Dedifferentiated amniotic fluid mesenchymal stem cell (primary cell): Measurements from ENCODE around the gene CYP2W1.
"Not testable (repeated sequence)": the region's sequence is repeated elsewhere in the genome, so short reads cannot be mapped to it uniquely, and the experiment has no call there.

Source experiments
- DNase-seq: peaks from one replicate; pipeline ENCODE4 v3.0.0-alpha.2; 2016; ENCODE audit errors: extremely low spot score

CYP2W1 gene

DNA sequence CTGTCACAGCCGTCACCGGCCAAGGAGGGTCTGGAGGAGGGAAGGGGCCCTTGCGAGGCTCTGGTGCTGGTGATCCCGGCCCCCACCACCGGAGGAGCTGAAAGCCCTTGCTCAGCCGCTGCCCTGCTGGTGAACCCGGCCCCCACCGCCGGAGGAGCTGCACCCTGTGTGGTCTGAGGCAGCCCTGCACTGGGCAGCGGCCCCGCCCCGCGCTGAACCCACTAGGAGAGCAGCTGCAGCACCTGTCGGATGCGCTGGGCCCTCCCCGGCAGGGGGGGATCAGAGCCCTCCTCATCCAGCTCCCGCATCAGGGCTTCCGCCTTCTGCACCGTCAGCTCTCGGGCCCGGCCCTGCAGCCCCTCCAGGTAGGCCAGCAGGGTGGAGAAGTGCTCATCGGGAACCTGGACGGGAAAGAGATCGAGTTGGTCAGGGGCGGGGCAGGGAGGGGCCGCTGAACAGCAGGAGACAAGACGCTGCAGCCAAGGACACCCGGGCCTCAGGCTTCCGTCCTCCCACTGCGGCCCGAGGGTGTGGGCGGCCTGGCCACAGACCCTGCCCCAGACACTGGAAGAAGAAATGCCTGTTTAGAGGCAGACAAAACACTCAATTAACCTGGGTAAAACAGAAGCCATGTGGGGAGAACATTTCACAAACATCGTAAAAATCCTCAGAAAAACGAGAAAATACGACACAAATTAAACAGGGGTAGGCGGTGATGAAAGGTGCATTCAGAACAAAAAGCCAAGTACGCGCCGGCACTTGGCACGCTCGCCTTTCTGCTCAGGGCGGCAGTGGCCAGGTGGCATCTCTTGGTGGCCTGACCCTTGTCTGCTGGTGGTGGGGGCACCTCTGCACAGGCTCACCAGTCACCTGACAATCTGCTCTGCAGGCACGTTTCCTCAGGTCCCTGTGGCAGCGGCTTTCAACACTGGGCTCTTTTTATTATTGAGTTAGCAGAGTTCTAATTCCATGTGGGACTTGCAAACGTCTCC lies 14.7 kb downstream of the CYP2W1 start:
- no peak for DNase-seq

DNA sequence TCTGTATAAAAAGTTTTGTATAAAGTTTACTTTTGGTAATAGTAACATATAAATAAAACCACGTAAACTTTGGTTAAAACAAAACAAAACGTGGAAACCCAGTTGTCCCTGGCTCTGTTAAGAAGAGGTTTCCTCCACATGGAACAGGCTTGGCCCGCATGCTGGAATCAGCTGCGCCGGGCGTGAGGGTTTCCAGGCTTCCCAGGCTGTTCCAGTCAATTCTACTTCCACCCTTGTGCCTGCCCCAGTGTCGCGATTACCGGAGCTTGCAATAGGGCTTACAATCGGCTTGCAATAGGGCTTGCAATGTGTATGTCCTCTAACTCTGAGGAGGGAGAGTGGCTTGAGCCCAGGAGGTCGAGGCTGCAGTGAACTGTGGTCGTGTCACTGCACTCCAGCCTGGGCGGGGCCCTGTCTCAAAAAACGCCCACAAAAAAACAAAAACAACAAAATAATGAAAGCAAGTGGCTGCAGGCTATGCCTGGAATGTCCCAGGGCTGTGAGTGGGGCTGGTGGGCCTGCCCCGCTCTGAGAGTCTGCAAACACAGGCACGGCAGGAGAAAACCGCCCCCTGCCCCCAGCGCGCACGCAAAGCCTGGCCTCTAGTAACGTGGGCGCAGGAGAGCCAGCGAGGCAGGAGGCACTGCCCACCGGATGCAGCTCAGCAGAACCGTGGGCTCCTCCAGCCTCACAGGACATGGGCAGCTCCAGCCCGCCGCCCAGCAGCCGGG lies 16.3 kb downstream of the CYP2W1 start:
- DNase-seq, result no peak

DNA sequence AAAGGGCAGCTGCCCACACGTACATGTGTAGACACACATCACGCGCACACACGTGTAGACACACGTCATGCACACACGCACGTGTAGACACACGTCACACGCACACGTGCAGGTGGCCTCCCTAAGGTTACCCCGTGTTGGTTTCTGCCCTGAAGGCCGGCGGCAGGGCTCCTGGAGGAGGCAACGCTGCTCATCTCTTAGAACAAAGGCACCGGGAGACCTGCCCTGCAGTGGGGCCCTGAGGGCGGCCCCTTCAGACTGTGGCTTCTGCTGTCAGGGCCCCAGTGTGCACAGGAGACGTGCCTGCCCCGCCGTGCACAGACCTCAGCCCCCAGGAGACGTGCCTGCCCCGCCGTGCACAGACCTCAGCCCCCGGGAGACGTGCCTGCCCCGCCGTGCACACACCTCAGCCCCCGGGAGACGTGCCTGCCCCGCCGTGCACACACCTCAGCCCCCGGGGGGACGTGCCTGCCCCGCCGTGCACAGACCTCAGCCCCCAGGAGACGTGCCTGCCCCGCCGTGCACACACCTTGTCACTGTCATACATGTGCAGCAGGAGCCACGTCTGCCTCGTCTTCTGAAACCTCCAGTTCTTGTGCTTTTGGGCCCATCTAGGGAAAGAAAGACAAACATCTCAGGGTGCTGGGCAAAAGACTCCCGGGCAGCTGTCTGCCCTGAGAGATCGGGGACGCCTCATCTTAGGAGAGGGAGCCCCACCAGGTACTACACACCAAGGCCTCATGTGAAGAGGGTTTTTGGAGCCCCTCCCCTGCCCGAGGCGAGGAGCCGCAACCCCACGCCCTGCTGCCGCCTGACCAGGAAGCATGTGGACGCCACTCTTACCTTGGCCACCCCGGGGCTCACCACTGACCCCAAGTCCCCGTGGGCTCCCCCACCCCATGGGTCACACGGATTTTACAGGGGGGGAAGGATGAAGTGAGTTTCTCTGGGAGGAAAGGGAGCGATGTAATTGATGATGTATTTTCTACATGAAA lies 17.3 kb downstream of the CYP2W1 start:
- DNase-seq, result no peak

DNA sequence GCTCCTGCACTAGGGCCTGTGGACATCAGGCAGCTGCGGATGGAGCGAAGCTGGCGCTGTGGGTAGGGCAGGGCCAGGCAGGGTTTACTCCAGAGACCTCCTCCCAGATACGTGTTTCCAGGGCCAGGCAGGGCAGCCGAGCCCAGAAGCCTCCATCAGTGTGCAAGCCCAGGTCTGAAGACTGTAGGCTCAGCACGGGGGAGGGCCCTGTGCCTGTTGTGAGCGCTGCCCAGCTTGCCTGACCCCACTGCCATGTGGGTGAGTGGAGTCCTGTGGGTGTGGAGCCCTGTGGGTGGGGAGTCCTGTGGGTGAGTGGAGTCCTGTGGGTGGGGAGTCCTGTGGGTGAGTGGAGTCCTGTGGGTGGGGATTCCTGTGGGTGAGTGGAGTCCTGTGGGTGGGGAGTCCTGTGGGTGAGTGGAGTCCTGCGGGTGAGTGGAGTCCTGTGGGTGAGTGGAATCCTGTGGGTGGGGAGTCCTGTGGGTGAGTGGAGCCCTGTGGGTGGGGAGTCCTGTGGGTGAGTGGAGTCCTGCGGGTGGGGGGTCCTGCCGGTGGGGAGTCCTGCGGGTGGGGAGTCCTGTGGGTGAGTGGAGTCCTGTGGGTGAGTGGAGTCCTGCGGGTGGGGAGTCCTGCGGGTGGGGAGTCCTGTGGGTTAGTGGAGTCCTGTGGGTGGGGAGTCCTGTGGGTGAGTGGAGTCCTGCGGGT lies 18.2 kb downstream of the CYP2W1 start:
- DNase-seq, result not testable (repeated sequence)

DNA sequence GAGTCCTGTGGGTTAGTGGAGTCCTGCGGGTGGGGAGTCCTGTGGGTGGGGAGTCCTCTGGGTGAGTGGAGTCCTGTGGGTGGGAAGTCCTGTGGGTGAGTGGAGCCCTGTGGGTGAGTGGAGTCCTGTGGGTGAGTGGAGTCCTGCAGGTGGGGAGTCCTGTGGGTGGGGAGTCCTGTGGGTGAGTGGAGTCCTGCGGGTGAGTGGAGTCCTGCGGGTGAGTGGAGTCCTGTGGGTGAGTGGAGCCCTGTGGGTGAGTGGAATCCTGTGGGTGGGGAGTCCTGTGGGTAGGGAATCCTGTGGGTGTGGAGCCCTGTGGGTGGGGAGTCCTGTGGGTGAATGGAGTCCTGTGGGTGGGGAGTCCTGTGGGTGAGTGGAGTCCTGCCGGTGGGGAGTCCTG lies 19.0 kb downstream of the CYP2W1 start:
- DNase-seq, result not testable (repeated sequence)

DNA sequence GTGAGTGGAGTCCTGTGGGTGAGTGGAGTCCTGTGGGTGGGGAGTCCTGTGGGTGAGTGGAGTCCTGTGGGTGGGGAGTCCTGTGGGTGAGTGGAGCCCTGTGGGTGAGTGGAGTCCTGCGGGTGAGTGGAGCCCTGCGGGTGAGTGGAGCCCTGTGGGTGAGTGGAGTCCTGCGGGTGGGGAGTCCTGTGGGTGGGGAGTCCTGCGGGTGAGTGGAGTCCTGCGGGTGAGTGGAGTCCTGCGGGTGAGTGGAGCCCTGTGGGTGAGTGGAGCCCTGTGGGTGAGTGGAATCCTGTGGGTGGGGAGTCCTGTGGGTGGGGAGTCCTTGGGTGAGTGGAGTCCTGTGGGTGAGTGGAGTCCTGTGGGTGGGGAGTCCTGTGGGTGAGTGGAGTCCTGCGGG lies 19.5 kb downstream of the CYP2W1 start:
- not testable (repeated sequence) for DNase-seq

DNA sequence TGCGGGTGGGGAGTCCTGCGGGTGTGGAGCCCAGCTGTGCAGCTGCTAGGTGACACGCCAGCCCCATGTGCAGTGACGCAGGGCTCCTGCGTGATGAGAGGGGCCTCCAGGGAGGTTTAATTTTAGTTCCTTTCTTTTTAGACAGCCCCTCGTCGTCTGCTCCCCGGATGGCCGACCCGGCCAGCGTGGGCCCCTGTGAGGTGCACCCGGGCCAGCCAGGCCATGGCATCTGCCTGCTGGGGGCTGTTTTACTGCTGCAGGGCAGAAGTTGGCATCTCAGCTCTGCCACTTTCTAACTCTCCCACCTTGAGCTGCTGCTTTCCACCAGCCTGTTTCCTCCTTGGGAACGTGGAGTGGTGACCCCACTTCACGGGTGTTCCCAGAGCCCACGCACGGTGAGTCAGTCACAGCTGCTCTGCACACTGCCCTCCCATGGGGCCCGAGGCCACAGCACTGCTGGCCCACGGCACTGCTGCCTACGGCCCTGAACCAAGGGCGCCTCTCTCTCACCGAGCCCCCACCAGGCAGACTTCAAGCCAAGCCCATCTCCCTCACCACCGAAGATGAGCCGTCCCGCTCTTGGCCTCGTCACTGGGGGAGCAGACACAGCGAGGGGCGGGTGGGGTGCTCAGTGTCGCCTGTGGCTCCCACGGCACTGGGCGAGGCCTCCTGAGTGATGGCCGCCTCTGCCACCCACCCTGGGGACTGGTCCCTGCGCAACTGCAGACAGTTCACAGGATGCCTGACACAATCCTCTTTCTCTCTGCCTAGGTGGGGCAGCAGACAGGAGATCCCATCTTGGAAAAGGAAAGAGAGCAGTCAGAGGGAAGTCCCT lies 21.3 kb downstream of the CYP2W1 start:
- no peak for DNase-seq

DNA sequence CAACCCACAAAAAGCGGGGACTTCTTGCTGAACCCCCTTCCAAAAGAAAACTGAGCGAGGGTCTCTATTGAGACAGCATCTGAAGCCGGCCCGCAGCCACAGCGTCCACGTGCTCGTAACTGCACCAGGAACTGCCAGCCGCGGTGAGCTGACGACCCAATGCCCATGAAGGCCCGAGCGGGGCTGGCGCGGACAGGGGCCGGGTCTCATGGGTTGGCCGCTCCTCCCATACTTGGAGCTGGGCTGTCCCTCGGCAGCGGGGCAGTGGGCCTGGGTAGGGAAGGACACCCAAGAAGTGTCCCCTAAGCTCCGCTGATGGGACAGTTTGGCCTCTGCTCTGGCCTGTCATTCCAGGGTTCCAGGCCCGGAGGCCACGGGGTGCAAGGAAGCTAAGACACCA lies 22.3 kb downstream of the CYP2W1 start:
- DNase-seq, result no peak

DNA sequence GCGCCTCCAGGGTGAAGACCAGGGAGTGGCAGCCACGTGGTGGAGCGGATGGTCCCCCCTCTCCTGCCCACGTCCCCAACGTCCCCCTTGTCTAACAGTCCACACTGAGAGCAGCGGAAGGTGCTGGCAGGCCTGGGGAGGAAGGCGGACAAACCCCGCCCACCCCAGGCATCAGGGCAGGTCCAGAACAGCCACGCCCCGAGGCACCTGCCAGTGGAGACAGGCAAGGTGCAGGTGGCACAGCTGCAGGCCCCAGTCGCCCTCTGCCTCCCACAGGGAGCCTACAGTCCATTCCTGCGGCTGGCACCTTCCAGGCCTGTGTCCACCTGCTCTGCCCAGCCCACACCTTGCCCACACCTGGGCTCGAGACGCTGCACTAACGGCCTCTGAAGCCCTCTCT lies 24.9 kb downstream of the CYP2W1 start:
- no peak for DNase-seq

DNA sequence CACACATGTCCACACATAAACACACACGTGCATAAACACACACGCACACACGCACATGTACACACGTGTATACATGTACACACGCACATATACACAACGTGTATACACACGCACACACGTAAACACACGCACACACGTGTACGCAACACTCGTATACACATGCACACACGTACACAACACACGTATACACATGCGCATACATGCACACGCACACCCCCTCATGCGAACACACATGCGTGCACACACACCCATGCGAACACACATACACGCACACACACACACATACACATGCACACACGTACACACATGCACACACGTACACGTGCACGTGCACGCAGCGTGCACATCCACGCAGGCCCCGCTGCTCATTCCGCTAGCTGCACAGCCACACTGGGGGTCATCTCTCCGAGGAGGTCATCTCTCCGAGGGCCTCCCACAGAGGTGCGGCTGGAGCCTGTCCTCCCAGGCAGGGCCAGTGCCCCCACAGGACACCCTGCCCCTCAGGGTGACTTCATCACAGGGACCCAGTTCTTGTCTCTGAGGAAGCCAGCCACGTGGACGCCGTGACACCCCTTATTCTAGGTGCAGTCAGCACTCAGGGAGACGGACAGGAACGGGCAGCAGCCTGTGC lies 25.9 kb downstream of the CYP2W1 start:
- DNase-seq, result no peak

DNA sequence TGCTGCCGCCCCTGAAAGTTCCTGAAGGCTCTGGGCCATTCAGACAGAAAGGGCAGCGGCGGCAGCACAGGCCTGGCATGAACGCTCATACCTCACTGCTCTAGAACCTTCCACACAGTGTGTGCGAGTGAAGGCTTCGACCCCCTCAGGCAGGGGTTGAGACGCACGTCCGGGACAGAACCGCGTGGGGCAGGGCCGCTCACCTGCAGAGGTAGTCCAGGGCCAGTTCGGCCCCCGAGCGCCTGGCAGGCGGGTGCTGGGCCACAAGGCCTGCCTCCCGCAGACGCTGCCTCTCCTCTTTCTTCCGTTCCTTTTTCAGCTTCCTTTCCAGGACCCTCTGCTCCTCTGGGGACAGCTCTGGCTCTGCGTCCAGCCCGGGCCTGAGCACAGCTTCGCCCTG lies 26.8 kb downstream of the CYP2W1 start:
- no peak for DNase-seq

DNA sequence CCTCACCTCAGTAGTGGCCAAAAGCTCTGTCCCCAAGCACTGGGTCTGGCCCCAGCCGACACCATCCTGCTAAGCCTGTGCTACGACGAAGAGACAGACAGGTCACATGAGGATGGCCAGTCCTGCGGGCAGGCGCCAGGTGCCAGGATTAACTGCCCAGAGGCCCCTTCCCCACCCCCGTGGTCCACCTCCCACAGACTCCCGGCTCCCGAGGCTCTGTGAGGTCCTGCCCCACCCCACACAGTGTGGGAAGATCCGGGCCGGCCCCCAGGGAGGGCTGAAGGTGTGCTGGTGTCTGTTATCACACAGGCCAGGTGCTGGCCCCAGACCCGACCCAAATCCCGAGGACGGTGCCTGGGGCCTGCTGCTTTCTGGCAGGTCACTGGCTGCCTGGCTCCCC lies 27.2 kb downstream of the CYP2W1 start:
- no peak for DNase-seq

DNA sequence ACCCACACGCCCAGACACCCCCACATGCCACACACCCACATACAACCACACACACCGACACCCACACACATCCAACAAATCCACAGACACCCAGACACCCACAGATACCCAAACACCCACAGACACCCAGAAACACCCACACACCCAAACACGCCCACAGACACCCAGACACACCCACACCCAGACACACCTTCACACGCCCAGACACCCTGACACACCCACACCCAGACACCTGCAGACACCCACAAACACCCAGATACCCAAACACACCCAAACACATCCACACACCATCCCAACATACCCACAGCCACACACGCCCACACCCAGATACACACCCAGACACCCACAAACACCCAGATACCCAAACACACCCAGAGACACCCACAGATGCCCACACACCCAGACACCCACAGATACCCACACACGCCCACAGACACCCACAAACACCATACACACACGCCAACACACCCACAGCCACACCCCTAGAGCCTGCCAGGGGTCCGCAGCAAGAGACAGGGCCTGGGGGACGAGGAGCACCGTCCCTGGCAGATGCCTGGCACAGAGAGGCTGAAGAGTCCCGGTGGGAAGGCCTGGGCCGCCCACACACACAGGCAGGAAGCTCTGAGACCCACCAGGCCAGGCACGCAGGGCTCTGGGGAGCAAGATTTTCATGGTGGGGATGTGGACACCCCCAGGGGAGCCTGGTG lies 28.5 kb downstream of the CYP2W1 start:
- DNase-seq, result no peak

DNA sequence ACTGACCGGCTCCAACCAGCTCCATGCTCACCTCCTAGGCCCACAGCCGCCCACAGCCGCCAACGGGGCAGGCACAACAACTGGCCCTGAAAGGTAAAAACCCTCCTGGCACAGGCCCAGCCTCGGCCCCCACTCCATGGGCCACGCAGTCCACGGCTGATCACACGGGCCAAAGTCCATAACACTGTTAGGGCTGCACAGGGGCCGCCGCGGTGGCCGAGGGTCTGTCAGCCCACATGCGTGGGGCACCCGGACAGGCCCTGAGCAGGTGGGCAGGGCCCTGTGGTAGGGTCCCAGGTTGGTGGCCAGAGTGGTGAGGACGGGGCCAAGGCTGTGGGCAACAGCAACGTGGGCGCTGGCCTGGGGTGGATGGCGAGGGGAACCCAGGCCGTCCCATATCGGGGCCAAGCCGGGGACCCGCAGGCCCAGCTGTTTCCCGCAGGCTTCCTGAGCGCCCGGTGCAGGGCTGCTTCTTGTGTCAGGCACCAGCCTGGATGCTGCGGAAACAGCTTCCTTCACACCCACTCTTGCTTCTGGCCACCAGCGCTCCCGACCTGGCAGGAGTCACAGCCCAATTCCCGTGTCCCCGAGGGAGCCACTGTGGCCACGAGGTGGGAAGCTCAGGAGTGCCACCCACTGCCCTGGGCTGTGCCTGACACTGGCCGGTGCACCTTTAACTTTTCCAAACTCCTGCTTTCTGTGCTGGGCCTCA lies 29.2 kb downstream of the CYP2W1 start:
- no peak for DNase-seq

DNA sequence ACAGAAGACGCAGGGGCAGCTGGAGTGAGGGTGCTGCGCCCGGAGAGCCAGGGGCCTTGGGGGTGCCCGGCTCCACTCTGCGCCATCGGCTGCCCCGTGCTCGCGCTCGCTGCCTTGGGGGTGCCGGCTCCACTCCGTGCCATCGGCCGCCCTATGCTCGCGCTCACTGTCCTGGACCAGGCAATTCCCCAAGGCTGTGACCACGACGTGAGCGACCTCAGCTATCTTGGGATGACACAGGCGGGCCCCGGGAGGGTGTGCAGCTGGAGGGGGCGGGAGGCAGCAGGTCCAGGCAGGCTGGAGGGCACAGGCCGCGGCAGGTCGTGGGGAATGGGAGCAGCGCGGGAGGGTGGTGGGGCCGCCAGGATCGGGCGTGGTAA lies 29.7 kb downstream of the CYP2W1 start:
- no peak for DNase-seq

DNA sequence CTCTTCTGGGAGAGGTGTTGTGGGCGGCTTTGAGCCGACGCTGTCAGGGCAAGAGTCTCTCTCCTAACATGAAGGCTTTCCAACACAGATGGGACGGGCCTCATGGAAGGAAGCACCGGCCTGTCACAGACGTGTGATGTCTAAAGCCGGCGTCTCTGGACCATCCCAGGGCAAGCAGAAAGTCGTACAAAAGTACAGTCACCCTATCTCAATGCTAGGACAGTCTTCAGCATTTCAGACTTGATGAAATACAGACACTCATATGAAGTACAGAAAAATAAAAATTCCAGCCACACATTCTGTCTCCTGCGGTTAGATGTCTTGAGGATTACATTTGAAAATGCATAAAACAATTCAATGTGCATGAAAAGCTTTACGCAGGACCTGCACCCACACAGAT lies 30.6 kb downstream of the CYP2W1 start:
- no peak for DNase-seq

DNA sequence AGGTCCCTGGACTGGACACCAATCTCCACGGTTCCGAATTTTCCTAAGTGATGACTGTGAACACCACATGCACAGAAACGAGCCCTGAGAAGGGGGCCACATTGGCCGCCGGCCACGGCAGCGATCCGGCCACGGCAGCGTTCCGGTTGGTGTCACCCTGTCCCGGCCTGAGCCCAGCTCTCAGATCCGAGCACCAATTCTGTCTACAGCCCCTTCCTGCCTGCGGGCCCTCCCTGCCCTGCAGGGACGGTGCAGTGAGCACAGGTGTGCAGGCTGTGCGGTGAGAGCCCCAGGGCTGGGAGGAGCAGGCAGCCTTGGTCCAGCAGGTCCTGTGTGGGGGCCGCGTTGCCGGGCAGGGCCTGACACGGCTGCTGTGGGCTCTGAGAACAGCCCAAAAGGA lies 31.7 kb downstream of the CYP2W1 start:
- DNase-seq, result no peak
